GM19324 (cell line): ENCODE results near the gene TMPRSS11D.

Source experiments
- ATAC-seq: cut with Tn5 transposase; IDR thresholded peaks from one replicate; pipeline ENCODE4 v1.9.1; 2021; ENCODE audit warnings: mild to moderate bottlenecking, moderate library complexity; ENCODE audit not compliant: unreplicated experiment, low FRiP score

TMPRSS11D gene, protein sequence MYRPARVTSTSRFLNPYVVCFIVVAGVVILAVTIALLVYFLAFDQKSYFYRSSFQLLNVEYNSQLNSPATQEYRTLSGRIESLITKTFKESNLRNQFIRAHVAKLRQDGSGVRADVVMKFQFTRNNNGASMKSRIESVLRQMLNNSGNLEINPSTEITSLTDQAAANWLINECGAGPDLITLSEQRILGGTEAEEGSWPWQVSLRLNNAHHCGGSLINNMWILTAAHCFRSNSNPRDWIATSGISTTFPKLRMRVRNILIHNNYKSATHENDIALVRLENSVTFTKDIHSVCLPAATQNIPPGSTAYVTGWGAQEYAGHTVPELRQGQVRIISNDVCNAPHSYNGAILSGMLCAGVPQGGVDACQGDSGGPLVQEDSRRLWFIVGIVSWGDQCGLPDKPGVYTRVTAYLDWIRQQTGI

DNA sequence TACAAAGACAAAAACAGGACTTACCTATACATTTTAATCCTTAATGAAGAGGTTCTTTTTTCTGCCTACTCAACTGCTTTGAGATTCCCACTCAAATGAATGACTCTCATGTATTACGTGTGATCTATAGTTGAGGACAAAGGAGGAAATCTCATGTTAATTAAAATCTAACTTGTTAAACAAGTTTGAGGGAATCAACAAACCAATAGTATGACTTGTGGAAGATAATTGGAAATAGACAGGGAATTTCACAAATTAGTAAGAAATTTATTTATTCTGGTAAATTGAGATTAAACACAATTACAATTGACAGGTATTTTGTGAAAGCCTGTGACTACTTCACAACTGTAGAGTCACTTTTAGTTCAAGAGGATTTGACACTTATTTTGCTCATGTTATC lies at the start of gene TMPRSS11D:
Gene TMPRSS11D (minus strand): TSS at position 101 of the 400 bp plus-strand sequence. CDS start 69 bp downstream, at position 32.
- no peak for ATAC-seq

DNA sequence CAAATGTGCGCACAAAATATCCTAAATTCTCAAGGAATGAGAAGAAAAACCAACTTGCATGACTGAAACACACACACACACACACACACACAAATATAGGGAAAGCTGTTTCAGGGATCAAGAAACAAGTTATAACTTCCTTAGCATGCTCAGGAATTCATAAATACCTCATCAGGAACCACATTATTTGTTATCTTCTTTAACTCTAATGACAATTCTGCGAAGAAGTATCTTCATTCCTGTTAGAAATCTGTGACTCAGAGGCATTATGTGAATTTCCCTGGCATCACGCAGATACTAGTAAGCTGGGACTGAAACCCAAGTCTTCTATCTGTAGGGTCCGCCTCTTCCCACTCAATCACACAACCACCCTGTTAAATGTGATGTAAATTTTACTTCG lies 49.2 kb upstream of the TMPRSS11D start:
- no peak for ATAC-seq

DNA sequence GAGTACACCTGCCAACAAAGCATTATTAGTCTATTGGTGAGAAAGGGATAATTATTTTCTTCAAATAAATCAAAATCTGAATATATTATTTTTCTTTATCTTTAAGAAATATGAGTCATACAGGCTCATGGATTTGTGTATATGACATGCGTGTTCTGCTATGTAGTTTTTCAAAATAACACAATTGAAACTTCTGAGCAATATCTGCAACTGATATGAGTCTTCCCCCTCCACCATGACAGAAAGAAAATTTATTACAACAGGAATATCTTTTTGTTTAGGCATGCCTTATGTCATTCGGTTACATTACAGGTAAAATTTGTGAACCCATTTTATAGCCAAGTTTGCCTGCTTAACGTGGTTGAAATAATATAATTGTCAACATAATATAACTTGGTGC lies 47.5 kb upstream of the TMPRSS11D start:
- no peak for ATAC-seq

DNA sequence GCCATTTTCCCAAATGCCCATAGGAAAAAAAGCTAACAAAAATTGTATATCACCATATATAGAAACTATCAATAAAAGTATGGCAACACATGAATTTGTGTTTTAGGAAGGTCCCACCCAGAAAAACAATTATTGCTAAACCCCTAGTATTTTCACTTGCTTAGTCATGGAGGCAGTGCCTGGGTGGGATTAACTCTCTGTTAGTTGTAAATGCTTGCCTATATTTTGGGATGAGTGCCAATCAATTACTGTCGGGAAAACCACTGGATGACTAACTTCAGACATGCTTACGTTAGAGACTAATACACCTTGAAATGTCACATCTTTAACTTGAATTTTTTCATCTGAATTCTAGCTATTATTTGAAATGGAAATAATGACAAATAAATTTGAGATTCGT lies 45.6 kb upstream of the TMPRSS11D start:
- ATAC-seq = no peak

DNA sequence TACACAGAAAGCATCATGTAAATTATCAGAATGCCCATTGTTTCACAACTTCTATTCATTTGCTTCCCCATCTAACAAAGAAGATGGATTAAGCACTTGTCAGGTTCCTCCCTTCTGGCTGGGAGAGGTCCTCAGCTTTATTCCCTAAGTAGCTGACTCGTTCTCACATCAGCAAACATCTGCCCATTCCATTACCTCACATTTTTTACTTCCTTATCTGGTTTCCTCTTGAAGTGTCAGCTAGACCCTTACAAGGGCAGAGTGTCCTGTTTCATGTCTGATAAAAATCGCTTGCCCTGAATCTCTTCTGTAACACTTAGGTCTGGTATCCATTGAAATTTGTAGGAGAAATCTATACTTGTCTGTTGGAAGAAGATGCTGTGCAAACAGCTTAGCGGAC lies 44.7 kb upstream of the TMPRSS11D start:
- ATAC-seq = no peak

DNA sequence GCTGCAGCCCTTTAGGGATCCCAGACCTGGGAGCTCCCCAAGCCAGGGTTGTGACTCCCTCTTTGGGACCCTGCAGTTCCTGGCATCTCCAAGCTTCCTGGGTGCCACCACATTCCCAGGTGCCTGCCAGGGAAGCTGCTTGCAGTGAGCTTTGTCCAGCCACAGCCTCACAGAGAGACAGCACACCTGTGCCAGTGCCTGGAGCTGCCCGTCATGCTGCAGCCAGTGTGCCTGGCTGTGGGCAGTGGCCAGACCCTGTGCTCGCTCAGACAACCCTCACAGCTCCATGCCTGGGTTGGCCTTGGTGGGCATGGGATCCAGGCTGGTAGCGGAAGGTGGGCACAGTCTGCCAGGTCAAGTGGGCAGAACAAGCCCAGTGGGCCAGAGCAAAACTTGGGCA lies 43.4 kb upstream of the TMPRSS11D start:
- ATAC-seq = no peak

DNA sequence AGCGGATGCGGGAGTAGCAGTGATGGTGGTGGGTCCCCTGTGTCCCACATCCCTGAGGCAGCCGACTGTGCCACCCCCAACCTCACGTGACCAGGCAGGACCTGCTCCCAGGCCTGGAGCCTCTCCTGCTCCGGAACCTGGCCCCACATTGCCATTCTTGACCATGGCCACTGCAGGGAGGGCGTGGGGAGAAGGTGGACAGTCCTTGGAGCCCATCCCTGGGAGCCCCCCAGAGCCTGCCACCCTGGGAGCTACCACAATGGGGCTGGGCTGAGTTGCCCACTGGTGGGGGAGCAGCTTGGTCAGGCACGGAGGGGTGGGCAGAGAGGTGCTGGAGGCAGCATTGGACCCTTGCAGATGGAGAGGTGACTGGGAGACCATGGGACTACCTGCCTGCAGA lies 42.7 kb upstream of the TMPRSS11D start:
- ATAC-seq = no peak

DNA sequence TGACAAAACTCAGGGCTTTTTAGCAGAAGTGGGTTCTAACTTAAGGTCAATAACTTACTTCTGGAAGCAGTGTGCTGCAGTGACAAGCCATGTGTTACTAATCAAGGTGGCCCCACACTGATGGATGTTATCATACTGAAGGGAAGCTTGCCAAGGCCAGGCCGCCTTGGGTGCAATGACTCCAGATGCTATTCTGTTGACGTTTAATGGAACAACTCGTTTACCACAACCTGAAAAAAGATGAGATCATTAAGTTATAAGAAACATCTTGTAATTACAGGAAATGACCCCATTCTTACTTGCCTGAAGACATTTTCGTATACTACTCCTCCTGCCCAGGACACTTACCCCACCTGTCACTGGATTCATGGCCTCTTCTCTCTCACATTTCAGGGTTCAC lies 38.9 kb upstream of the TMPRSS11D start:
- ATAC-seq = no peak

DNA sequence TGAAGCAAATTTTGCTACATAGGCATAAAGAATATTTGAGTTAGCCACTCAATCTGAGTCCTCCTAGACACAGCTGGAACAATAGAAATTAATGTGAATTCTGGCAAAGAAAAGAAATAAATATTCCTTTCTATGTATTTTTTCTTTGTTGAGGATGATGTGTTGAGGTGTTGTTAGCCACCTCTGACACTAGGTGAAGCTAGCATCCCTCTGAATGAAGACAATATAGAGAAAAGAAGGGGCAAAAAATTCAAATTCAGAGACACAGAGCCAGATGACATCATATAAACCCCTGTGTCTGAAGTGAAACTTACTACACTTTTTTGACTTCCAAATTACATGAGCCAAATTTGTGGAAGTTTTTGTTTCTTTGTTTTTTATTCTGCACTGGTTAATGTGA lies 34.6 kb upstream of the TMPRSS11D start:
- ATAC-seq = no peak

DNA sequence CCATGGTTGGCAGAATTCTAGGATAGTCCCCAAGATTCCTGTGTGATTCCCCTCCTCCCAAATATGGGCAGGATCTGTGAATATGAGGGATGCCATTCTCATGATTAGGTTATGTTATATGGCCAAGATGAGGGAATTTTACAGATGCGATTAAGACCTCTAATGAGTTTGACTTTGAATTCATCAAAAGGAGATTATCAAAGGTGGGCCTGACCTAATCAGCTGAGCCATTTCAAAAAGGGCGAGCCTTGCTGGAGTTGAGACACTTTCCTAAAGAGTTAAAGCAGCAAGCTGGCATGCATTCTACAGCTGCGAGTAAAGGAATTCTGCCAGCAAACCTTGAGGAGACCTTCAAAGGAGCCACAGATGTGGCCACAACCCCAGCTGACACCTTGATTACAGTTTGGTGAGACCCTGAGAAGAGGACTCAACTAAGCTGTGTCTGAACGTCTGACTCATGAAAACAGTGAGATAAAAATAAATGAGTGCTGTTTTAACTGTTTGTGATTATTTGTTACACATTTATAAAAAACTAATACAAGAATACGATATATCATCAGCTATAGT lies 31.7 kb upstream of the TMPRSS11D start:
- ATAC-seq = no peak

DNA sequence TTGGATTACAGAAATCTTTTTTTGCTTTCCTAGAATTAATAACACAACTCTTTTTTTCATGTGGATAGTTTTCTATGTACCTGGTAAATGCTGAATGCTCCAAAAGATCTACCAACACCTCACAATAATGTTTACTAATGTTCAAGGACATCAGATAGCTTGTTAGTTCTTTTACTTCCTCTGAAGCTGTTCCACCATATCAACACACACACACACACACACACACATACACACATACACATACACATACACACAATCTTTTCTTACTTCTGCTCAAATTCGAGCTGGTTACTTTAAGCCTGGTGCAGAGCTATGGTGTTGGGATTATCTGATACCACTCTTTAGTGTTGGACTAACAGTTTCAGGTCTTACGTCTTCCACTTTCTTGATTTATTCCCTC lies 28.3 kb upstream of the TMPRSS11D start:
- no peak for ATAC-seq

DNA sequence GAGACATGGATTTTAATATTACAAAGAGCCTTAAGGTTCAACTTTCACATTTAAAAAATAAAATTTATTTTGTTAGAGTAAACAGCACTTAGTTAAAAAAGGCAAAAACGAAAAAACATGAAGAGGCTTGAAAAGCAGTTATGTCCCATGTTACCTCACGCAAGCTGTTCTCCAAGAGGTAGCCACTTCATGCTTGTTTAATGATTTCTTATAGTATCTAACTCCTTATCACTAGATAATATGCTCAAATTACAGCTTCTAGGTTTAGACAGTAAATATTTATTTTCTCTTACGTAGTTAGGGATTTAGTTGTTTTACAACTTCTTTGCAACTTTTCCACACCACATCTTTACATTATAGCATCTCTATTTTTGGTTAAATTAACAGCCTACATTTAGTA lies 27.8 kb upstream of the TMPRSS11D start:
- ATAC-seq = no peak

DNA sequence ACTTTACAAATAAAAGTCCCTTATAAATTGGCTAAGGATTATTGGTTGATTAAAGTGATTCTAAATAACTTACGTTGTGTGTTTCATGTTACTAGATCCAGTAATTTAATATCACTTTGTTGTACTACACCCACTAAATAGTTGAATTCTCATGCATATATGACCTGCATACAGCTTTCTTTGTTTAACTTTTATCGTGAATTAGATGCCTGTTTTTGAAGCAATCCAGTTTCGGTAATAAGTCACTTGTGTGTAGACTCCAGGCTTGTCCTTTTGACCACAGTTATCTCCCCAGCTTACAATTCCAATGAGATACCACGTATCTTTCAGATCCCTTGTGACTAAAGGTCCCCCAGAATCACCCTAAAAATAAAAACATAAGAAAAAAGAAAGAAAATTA lies 27.3 kb upstream of the TMPRSS11D start:
- no peak for ATAC-seq

DNA sequence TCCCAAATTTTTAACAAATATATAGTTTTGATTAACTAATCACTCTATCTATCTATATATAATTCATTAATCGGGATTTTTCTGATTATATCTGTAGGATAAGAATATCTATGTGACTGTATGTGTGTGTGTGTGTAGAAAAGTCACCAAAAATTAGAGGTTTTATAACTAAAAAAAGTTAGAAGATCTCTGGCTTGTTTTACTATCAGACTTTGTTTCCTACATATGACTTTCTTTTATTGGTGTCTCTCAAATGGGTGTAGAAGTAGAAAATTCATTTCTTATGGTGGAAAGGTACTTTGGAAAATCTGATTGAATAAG lies 26.7 kb upstream of the TMPRSS11D start:
- ATAC-seq = no peak

DNA sequence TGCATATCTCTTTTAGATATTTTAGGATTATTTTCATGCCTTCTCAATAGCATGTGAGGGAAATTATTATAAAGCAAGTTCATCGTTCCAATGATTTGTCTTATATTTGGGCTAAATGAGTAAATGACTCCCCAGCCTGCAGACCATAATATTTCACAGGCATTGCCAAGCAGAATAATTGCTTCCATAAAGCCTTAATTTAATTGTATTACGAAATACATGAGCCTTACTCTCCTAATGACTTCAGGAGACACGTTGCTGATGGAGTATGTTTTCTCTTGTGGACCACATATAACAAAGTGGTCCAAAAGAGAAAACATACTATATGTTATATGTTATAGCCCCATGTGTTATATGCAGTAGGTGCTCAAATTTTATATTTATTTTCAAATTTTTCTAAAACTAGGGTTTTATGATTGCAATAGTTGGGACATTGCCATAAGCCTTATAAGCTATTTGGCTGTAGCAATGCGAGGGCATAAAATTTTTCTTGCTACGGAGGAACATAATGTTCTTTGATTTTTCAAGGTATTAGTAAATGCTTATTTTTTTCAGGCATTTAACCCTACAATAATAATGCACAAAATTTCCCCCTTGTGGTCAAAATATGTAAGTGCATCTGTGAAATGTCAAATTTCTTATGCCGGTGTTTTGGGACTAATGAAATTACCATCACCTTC lies 26.2 kb upstream of the TMPRSS11D start:
- no peak for ATAC-seq

DNA sequence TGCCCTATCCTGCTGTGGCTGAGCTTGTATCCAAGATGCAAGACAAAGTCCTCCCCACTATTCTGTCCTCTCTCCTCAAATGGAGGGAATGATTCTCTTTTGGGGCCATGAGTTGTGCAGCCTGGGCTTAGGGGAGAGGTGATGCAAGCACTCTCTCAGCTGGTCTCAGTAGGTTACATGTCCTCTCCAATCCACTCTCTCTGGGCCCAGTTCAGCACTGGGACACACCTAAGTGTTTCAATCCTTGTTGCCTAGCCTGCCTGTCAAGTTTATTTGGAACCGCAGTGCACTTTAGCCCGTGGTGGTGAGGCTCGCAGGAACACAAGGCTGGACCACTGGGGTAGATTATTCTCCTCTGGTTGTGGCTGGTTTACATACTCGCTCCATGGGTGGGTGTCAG lies 23.8 kb upstream of the TMPRSS11D start:
- ATAC-seq = no peak

DNA sequence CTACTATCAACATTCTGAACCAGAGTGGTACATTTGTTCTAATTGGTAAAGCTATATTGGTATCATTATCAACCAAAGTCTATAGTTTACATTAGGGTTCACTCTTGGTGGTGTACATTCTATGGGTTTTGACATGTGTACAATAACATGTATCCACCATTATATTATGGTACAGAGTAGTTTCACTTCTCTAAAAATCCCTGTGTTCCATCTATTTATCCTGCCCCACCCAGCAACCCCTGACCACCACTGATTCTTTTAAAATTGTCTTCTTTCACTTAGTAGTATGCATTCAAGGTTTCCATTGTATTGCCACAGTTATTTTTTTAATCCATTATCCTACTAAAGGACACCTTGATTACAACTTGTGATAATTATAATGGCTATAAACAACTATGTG lies 15.3 kb upstream of the TMPRSS11D start:
- no peak for ATAC-seq

DNA sequence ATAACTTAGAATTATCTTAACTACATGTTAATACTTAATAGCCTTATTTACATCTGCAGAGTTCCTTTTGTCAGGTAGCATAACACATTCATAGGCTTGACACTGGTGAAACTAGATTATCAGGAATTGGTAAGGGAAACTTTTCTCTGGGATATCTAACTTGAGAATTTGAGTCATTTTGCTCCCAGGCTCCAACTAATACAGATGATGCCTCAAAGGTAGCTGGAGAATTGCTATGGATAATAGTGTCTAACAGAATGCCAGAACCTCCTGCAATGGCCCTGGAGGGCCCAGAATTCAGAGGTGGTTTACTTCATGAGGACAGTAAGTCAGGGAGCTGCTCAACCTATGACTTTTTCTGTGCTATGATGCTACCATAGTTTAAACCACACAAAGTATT lies 13.9 kb upstream of the TMPRSS11D start:
- no peak for ATAC-seq

DNA sequence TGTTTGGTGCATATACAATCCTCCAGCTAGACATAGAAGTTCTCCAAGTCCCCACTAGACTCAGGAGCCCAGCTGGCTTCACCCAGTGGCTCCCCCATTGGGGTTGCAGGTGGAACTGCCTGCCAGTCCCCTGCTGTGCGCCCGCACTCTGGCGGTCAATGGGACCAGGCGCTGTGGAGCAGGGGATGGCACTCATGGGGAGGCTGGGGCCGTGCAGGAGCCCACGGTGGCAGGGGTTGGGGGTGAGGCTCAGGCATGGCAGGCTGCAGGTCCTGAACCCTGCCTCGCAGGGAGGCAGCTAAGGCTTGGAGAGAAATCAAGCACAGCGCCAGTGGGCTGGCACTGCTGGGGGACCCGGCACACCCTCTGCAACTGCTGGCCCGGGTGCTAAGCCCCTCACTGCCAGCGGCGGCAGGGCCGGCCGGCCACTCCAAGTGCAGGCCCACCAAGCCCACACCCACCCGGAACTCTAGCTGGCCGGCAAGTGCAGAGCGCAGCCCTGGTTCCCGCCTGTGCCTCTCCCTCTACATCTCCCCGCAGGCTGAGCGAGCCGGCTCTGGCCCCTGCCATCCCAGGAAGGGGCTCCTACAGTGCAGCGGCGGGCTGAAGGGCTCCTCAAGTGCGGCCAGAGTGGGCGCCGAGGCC lies 12.7 kb upstream of the TMPRSS11D start:
- ATAC-seq = no peak

DNA sequence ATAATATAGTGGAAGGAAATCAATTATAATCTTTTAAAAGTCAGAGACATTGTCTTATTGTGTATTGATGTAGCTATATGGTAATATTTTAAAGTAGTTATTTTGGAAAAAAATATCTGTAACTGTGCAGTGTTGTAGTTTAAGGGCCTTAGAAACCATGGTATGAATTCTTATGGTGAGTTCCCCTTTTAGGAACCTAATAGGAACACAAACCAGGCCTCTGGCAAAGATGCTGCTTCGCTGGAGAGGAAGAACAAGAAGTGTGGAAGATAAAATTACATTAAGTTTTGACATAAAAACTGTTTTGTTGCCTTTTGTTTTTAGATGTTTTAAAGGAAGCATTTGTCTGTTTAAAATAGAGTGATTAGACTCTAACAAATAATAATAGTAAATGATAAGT lies 10.9 kb upstream of the TMPRSS11D start:
- no peak for ATAC-seq

DNA sequence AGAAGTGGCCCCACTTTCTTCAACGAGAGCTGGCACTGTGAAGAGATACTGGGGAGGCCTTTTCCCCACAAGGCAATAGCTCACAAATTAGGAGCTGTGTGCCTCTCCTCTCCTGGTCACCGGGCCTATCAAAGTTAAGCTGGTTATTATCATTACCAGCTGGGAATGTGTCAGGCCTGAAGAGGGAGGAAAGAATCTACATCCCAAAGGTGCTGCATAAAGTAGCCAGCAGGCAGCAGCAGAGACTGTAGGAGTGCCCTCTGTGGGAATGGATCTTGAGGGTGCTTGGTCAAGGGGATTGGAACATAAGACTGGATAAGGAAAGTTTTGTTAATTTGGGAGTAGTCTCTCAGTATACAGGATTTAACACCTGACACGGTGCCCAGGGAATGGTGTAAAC lies 9.1 kb upstream of the TMPRSS11D start:
- no peak for ATAC-seq
